ENCODE measurements around the gene FIBP.

Gene FIBP

GRCh38 chr11:65888163-65888814 lies at the start of gene FIBP:
Gene FIBP, minus strand, starts transcription at chr11:65888471. Its CDS starts 53 bp downstream, at chr11:65888418.
- peak; percentile 93 for DNase-seq (ENCODE audit: low read depth, low spot score)

GRCh38 chr11:65937766-65938165 lies 49.5 kb upstream of the FIBP start:
- no peak for DNase-seq (ENCODE audit: low read depth, low spot score)

GRCh38 chr11:65934014-65934413 lies 45.7 kb upstream of the FIBP start:
- DNase-seq (ENCODE audit: low read depth, low spot score), result no peak

- no peak for DNase-seq (ENCODE audit: low read depth, low spot score)
Measured at GRCh38 chr11:65932558-65932919, 44.3 kb upstream of the FIBP start.

- DNase-seq (ENCODE audit: low read depth, low spot score), result no peak
Measured at GRCh38 chr11:65931773-65932557, 43.7 kb upstream of the FIBP start.

- DNase-seq (ENCODE audit: low read depth, low spot score), result no peak
Measured at GRCh38 chr11:65928667-65929066, 40.4 kb upstream of the FIBP start.

- no peak for DNase-seq (ENCODE audit: low read depth, low spot score)
Measured at GRCh38 chr11:65927904-65928397, 39.7 kb upstream of the FIBP start.

GRCh38 chr11:65925397-65925796 lies 37.1 kb upstream of the FIBP start:
- no peak for DNase-seq (ENCODE audit: low read depth, low spot score)

GRCh38 chr11:65922565-65922964 lies 34.3 kb upstream of the FIBP start:
- DNase-seq (ENCODE audit: low read depth, low spot score), result no peak

GRCh38 chr11:65921876-65922275 lies 33.6 kb upstream of the FIBP start:
- DNase-seq (ENCODE audit: low read depth, low spot score), result no peak

GRCh38 chr11:65921033-65921555 lies 32.8 kb upstream of the FIBP start:
- DNase-seq (ENCODE audit: low read depth, low spot score), result no peak

GRCh38 chr11:65920372-65920802 lies 32.1 kb upstream of the FIBP start:
- no peak for DNase-seq (ENCODE audit: low read depth, low spot score)

- DNase-seq (ENCODE audit: low read depth, low spot score), result no peak
Measured at GRCh38 chr11:65919573-65920371, 31.5 kb upstream of the FIBP start.

- peak; percentile 87 for DNase-seq (ENCODE audit: low read depth, low spot score)
Measured at GRCh38 chr11:65919141-65919572, 30.9 kb upstream of the FIBP start, which contains the start of gene DRAP1. Gene DRAP1, plus strand, starts transcription at chr11:65919426. Its CDS starts 76 bp downstream, at chr11:65919502.

- no peak for DNase-seq (ENCODE audit: low read depth, low spot score)
Measured at GRCh38 chr11:65918211-65919140, 30.2 kb upstream of the FIBP start, which contains the start of gene C11orf68. Gene C11orf68, minus strand, starts transcription at chr11:65919062. Its CDS starts 31 bp downstream, at chr11:65919031.

- DNase-seq (ENCODE audit: low read depth, low spot score), result no peak
Measured at GRCh38 chr11:65917434-65918210, 29.4 kb upstream of the FIBP start.

GRCh38 chr11:65917077-65917433 lies 28.8 kb upstream of the FIBP start:
- no peak for DNase-seq (ENCODE audit: low read depth, low spot score)

- no peak for DNase-seq (ENCODE audit: low read depth, low spot score)
Measured at GRCh38 chr11:65916391-65916790, 28.1 kb upstream of the FIBP start.

- peak; percentile 75 for DNase-seq (ENCODE audit: low read depth, low spot score)
Measured at GRCh38 chr11:65915821-65916251, 27.6 kb upstream of the FIBP start.
